GM12892 (cell line): ENCODE data around the gene CACNA1B.

Experiments
- DNase-seq: peaks from one replicate; pipeline ENCODE4 v3.0.0; 2011; ENCODE audit not compliant: insufficient read length
- FAIRE-seq: peaks from 2 replicates; lab custom pipeline; 2011; peaks lifted over from hg19 to GRCh38; lab: Jason Lieb, UNC
- POLR2A ChIP-seq: IDR thresholded peaks from 2 replicates; pipeline ENCODE4 v1.6.1; 2011; ENCODE audit warnings: low read depth, low read length, control low read depth
- POLR2AphosphoS5 ChIP-seq: IDR thresholded peaks from 2 replicates; pipeline ENCODE4 v1.6.1; 2011; ENCODE audit warnings: low read depth, low read length, control low read depth
- TAF1 ChIP-seq: IDR thresholded peaks from 2 replicates; pipeline ENCODE4 v1.6.1; 2011; ENCODE audit warnings: low read depth, mild to moderate bottlenecking, control low read depth, low read length, borderline replicate concordance

The CACNA1B gene

DNA sequence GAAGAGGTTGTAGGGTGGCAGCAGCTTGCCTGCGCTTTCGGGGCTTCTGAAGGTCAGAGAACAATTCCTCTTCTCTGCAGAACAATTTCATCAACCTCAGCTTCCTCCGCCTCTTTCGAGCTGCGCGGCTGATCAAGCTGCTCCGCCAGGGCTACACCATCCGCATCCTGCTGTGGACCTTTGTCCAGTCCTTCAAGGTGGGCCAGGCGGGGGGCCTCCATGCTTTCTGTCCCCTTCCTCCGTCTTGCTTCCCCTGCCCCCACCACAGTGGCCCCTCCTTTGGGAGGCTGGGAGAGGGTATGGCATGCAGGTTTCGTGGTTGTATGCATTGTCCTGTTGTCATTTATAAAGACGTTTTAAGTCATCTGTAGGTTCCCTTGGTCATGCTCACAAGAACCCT, 195.8 kb downstream of the CACNA1B start:
- TF ChIP-seq TAF1: no peak
- no peak for TF ChIP-seq POLR2AphosphoS5
- no peak for TF ChIP-seq POLR2A
- no peak for FAIRE-seq

DNA sequence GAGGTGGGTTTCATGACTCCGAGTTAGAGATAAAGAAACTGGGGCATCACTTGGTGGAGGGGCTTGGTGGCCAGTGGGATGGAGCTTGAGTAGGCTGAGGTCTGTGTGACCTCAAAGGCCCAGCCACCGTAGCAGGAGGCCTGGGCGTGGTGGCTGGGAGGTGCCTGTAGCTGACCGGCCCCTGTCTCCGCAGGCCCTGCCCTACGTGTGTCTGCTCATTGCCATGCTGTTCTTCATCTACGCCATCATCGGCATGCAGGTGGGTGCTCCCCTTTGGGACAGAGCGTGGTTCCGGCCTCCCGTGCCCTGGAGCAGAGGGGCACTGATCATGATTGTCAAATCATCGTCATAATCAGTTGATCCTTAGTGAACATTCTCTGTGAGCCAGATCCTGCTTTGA, 196.2 kb downstream of the CACNA1B start:
- TF ChIP-seq POLR2A: no peak
- no peak for TF ChIP-seq POLR2AphosphoS5
- no peak for TF ChIP-seq TAF1
- FAIRE-seq (no peak), DNase-seq (no peak)

More for the DNA sequence above, 195.8 kb downstream of the CACNA1B start:
- no peak for DNase-seq

GRCh38 chr9:138074516-138074915, 196.9 kb downstream of the CACNA1B start:
- TF ChIP-seq POLR2A (no peak), POLR2AphosphoS5 (no peak), TAF1 (no peak)
- no peak for FAIRE-seq
- no peak for DNase-seq

DNA sequence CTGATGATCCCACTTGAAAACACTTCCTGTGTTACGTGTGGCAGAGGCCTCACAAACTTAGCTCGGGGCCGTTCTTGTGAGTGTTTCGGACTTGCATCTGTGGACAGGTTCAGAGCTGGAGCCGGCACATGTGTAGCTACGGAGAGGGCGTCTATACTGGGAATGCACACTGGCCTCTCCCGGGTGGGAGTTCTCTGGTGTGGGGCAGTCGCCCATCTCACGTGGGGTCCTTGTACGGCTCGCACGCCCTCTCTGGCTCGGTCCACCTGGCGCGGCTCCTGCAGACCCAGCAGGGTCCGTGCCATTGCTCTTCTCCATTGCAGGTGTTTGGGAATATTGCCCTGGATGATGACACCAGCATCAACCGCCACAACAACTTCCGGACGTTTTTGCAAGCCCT, 197.9 kb downstream of the CACNA1B start:
- FAIRE-seq (no peak), DNase-seq (no peak)
- no peak for TF ChIP-seq POLR2A
- TF ChIP-seq POLR2AphosphoS5: no peak
- no peak for TF ChIP-seq TAF1

DNA sequence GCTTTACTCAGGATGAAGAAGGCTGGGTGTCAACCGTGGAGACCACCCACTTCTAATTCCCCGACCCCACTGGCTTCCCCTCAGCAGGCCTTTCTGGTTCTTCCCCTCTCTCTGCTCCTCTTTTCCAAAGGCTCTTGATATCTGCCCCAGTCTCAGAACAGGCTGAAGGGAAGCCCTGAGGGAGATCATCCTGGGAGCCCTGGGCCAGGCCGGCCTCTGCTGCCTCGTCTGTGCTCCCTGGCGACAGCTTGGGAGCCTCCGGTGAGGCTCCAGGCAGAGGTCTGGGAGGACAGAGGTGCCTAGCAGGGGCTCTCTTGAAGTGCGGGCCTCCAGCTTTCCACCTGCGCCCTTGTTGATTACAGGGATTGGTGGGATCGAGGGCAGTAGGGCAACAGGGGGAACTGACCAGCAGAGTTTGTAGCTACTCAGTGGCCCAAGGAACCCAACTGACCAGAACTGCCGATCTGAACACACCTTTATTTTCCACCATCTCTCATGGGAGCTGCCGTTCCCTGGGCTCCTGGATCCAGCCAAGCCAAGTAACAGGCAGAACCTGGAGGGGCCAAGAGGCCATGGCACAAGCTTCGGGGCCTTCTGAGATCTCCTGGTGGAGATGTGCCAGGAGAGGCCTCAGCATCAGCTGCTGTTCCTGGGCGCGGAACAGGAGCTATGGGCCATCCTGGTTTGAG, 198.5 kb downstream of the CACNA1B start:
- FAIRE-seq: no peak
- no peak for DNase-seq
- TF ChIP-seq TAF1 (no peak), POLR2AphosphoS5 (no peak), POLR2A (no peak)

DNA sequence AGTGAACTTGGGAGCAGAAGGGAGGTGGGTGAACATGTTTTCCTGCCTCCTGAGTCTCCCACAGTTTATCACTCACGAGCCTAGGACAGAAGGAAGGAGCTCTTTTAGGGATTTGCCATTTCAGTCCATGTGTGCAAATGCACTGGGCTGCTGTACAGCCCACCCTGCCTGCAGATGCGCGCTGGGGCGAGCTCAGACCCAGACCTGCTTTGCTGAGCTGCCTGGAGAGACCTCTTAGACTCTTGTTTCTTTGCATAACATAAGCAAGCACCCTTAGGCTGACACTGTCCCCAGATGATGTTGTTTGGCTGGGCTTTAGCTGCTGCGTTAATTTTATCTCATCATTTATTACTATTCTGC, 199.0 kb downstream of the CACNA1B start:
- no peak for FAIRE-seq
- no peak for TF ChIP-seq TAF1
- no peak for TF ChIP-seq POLR2AphosphoS5
- TF ChIP-seq POLR2A: no peak
- no peak for DNase-seq

DNA sequence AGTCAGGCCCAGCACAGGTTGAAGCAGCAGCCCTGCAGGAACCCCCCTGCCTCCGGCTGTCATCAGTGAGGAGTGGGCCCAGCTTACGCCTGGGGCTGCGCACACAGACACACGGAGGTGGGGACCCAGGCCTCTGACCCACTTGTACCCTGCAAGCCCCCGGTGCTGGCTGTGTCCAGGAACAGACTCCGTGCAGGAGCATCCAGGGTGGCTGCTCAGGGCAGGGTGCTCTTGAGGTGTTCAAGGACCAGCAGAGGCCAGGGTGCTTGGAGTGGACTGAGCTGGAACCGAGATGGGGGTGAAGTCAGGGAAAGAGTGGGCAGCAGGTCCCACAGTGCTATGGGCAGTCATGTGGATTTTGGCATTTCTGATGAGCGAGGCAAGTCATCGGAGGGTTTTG, 199.5 kb downstream of the CACNA1B start:
- no peak for DNase-seq
- TF ChIP-seq POLR2AphosphoS5 (no peak), TAF1 (no peak), POLR2A (no peak)
- no peak for FAIRE-seq

- no peak for DNase-seq
- TF ChIP-seq TAF1: no peak
- no peak for TF ChIP-seq POLR2A
- TF ChIP-seq POLR2AphosphoS5: no peak
- no peak for FAIRE-seq
Observed at GRCh38 chr9:138077898-138078540, 200.4 kb downstream of the CACNA1B start.

- no peak for TF ChIP-seq POLR2A
- TF ChIP-seq POLR2AphosphoS5: no peak
- no peak for TF ChIP-seq TAF1
- FAIRE-seq: no peak
Observed at GRCh38 chr9:138078846-138079245, 201.3 kb downstream of the CACNA1B start.

DNA sequence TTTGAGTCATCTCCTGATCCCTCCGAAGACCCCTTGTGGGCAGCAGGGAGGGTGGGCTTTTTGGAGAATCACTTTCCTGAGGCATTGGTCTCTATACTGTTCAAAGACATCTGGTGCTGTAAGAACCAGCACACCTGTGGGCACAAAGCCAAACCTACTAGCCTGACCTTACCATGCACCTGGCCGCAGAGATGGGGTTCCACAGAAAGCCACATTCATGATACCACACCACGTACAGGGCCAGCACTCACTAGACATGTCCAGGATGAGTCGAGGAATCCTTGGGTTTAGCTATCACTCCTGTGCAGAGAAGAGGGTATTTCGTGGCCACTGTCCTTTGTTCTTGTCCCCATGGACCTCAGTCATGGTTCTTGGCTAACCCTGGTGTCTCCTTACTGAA, 203.4 kb downstream of the CACNA1B start:
- DNase-seq: no peak
- TF ChIP-seq TAF1: no peak
- no peak for FAIRE-seq

More at GRCh38 chr9:138078846-138079245, 201.3 kb downstream of the CACNA1B start:
- DNase-seq: no peak

DNA sequence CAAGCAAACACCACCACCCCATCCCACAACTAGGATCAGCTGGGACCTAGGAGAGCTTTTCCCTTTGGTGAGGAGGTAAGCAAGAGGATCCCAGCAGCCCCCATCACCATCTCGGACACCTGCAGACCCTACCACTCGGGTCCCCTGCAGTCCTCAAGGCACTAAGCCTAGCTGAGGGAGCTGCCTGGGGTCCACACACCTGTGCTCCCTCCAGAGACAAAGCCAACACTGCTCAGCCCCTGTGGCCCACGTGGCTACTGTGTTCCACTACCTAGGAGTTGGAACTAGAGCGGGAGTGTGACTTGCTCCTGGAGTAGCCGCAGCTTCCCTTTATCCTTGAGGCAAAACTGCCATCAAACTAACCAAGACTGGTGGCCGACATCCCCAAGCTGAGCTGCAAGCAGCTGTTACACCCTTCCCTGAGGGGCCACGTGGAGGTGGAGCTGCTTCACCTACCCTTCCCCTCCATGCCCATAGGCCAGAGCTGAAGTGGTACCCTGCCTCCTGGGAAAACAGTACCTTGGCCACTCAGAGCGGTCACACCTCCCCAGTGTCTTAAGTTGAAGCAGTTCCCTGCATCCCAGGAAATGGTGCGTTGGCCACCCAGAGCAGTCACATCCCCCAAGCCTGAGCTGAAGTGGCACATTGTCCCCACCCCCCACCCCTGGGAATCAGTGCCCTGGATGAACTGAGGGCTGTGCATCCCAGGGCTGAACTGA, 205.5 kb downstream of the CACNA1B start:
- DNase-seq (no peak), FAIRE-seq (no peak)
- TF ChIP-seq TAF1 (no peak), POLR2AphosphoS5 (no peak), POLR2A (no peak)
